Suprapubic skin (tissue), 4 donors: Measurements from ENCODE around the gene RFX3.

ENCODE experiments used
- CTCF ChIP-seq, 2 donors: fragments of 200-600 bp in 1 of 2; fragments of 450-650 bp in 1 of 2; sonication (generic) in 1 of 2; IDR thresholded peaks; one replicate each; pipeline ENCODE4 v1.5.1; 2016 to 2019; ENCODE audit warnings: antibody characterized with exemption in 2 of 2, mild to moderate bottlenecking in 1 of 2, moderate library complexity in 1 of 2
- EP300 ChIP-seq: sonication (generic); formaldehyde crosslinking; IDR thresholded peaks from one replicate; pipeline ENCODE4 v1.6.1; 2017; ENCODE audit warnings: antibody characterized with exemption
- POLR2A ChIP-seq, 2 donors: fragments of 450-650 bp; IDR thresholded peaks; one replicate each; pipeline ENCODE4 v1.6.1; 2017; ENCODE audit warnings: antibody characterized with exemption in 2 of 2, mild to moderate bottlenecking in 2 of 2, moderate library complexity in 2 of 2
- POLR2AphosphoS5 ChIP-seq, 3 donors: sonication (generic); formaldehyde crosslinking; IDR thresholded peaks; one replicate each; pipeline ENCODE4 v1.6.1; 2017; ENCODE audit warnings: antibody characterized with exemption in 3 of 3

- TF ChIP-seq CTCF (IDR thresholded peaks at IDR 0.05), result no peak
- no peak for TF ChIP-seq EP300
- no peak for TF ChIP-seq POLR2A (IDR thresholded peaks at IDR 0.05)
- no peak for TF ChIP-seq POLR2AphosphoS5 (IDR thresholded peaks at IDR 0.05)
Measured at GRCh38 chr9:3541206-3541605, 15.4 kb upstream of the RFX3 start.
